ENCODE data around the gene ATG7. TPM values are rescaled to one million over a fixed set of nuclear protein-coding genes. Genes with fewer than 3 reads are reported as not detected.
"Not testable (repeated sequence)": the region's sequence is repeated elsewhere in the genome, so short reads cannot be mapped to it uniquely, and the experiment has no call there.

The ATG7 gene
- total and polyA plus RNA-seq, 5 donors from 2014 or later: 13.4 to 42.2 (median 15.3) TPM

- H3K4me3 ChIP-seq (ENCODE audit: low read depth, low read length); H3K27me3 Mint-ChIP-seq; H3K27me3 ChIP-seq (ENCODE audit: control insufficient read depth, insufficient read depth, low read length); ATAC-seq (ENCODE audit: low read depth in 2 of 2); H3K4me1 Mint-ChIP-seq; H3K36me3 Mint-ChIP-seq; H3K4me1 ChIP-seq (ENCODE audit: control insufficient read depth, insufficient read depth, low read length, poor library complexity, severe bottlenecking); H3K9me3 Mint-ChIP-seq; H3K4me3 Mint-ChIP-seq; H3K36me3 ChIP-seq (ENCODE audit: control insufficient read depth, insufficient read depth, low read length); H3K27ac Mint-ChIP-seq; H3K9me3 ChIP-seq (ENCODE audit: control insufficient read depth in 2 of 2, low read length in 2 of 2); DNase-seq; H3K27ac ChIP-seq (ENCODE audit: insufficient read depth, low read length, poor library complexity, severe bottlenecking): not testable (repeated sequence)
Observed at GRCh38 chr3:11488356-11488755, 216.2 kb downstream of the ATG7 start.

- Histone ChIP-seq H3K36me3 (ENCODE audit: control insufficient read depth, insufficient read depth, low read length) (no peaks in the 10 kb centered on the region), H3K27me3 (ENCODE audit: control insufficient read depth, insufficient read depth, low read length) (no peaks in the 10 kb centered on the region), H3K4me3 (ENCODE audit: low read depth, low read length) (no peak overlapping the region), H3K4me1 (ENCODE audit: control insufficient read depth, insufficient read depth, low read length, poor library complexity, severe bottlenecking) (no peaks in the 10 kb centered on the region), H3K9me3 (ENCODE audit: control insufficient read depth in 2 of 2, low read length in 2 of 2) (no peaks in the 10 kb centered on the region), H3K27ac (ENCODE audit: insufficient read depth, low read length, poor library complexity, severe bottlenecking) (no peak overlapping the region)
- no peak for ATAC-seq (ENCODE audit: low read depth in 2 of 2)
- Mint-ChIP-seq H3K27me3 (no peaks in the 10 kb centered on the region), H3K9me3 (peaks cover 0 to 3% (median under 1%) of the 10 kb centered on the region in 7 donors), H3K36me3 (peaks cover 19% of the 10 kb centered on the region), H3K27ac (peak overlapping the region in 2 of 3 donors; percentile 66 to 67), H3K4me3 (no peak overlapping the region), H3K4me1 (peaks cover 0 to 4% (median under 1%) of the 10 kb centered on the region in 4 donors)
- DNase-seq: no peak
Observed at GRCh38 chr3:11494131-11494916, 222.1 kb downstream of the ATG7 start.

- Histone ChIP-seq H3K27me3 (ENCODE audit: control insufficient read depth, insufficient read depth, low read length) (no peaks in the 10 kb centered on the region), H3K9me3 (ENCODE audit: control insufficient read depth in 2 of 2, low read length in 2 of 2) (no peaks in the 10 kb centered on the region), H3K27ac (ENCODE audit: insufficient read depth, low read length, poor library complexity, severe bottlenecking) (no peak overlapping the region), H3K36me3 (ENCODE audit: control insufficient read depth, insufficient read depth, low read length) (peaks cover 3% of the 10 kb centered on the region), H3K4me3 (ENCODE audit: low read depth, low read length) (no peak overlapping the region), H3K4me1 (ENCODE audit: control insufficient read depth, insufficient read depth, low read length, poor library complexity, severe bottlenecking) (no peaks in the 10 kb centered on the region)
- H3K27ac Mint-ChIP-seq: no peak overlapping the region
- peaks cover 0 to 3% (median 0%) of the 10 kb centered on the region in 7 donors for H3K9me3 Mint-ChIP-seq
- DNase-seq: no peak
- peaks cover 19% of the 10 kb centered on the region for H3K36me3 Mint-ChIP-seq
- H3K4me1 Mint-ChIP-seq: peaks cover 0 to 4% (median under 1%) of the 10 kb centered on the region in 4 donors
- ATAC-seq (ENCODE audit: low read depth in 2 of 2): no peak
- no peak overlapping the region for H3K4me3 Mint-ChIP-seq
- no peaks in the 10 kb centered on the region for H3K27me3 Mint-ChIP-seq
Observed at GRCh38 chr3:11495948-11496557, 223.9 kb downstream of the ATG7 start.

GRCh38 chr3:11498177-11498576 lies 226.0 kb downstream of the ATG7 start:
- Histone ChIP-seq H3K27ac (ENCODE audit: insufficient read depth, low read length, poor library complexity, severe bottlenecking) (no peak overlapping the region), H3K36me3 (ENCODE audit: control insufficient read depth, insufficient read depth, low read length) (peaks cover 3% of the 10 kb centered on the region), H3K9me3 (ENCODE audit: control insufficient read depth in 2 of 2, low read length in 2 of 2) (no peaks in the 10 kb centered on the region), H3K4me3 (ENCODE audit: low read depth, low read length) (no peak overlapping the region), H3K4me1 (ENCODE audit: control insufficient read depth, insufficient read depth, low read length, poor library complexity, severe bottlenecking) (no peaks in the 10 kb centered on the region), H3K27me3 (ENCODE audit: control insufficient read depth, insufficient read depth, low read length) (no peaks in the 10 kb centered on the region)
- no peak for ATAC-seq (ENCODE audit: low read depth in 2 of 2)
- no peaks in the 10 kb centered on the region for H3K27me3 Mint-ChIP-seq
- peaks cover 0 to 4% (median under 1%) of the 10 kb centered on the region in 4 donors for H3K4me1 Mint-ChIP-seq
- no peak for DNase-seq
- no peak overlapping the region for H3K4me3 Mint-ChIP-seq
- H3K9me3 Mint-ChIP-seq: peaks cover 0 to 3% (median 0%) of the 10 kb centered on the region in 7 donors
- peak overlapping the region in 1 of 3 donors; percentile 30 for H3K27ac Mint-ChIP-seq
- H3K36me3 Mint-ChIP-seq: peaks cover 19% of the 10 kb centered on the region

- Histone ChIP-seq H3K27ac (ENCODE audit: insufficient read depth, low read length, poor library complexity, severe bottlenecking) (no peak overlapping the region), H3K4me3 (ENCODE audit: low read depth, low read length) (no peak overlapping the region), H3K36me3 (ENCODE audit: control insufficient read depth, insufficient read depth, low read length) (peaks cover 3% of the 10 kb centered on the region), H3K4me1 (ENCODE audit: control insufficient read depth, insufficient read depth, low read length, poor library complexity, severe bottlenecking) (no peaks in the 10 kb centered on the region), H3K9me3 (ENCODE audit: control insufficient read depth in 2 of 2, low read length in 2 of 2) (no peaks in the 10 kb centered on the region), H3K27me3 (ENCODE audit: control insufficient read depth, insufficient read depth, low read length) (no peaks in the 10 kb centered on the region)
- Mint-ChIP-seq H3K36me3 (peaks cover 19% of the 10 kb centered on the region), H3K27me3 (no peaks in the 10 kb centered on the region), H3K4me3 (no peak overlapping the region), H3K9me3 (peaks cover 0 to 3% (median 0%) of the 10 kb centered on the region in 7 donors), H3K4me1 (peaks cover 0 to 4% (median under 1%) of the 10 kb centered on the region in 4 donors), H3K27ac (peak overlapping the region in 1 of 3 donors; percentile 30)
- ATAC-seq (ENCODE audit: low read depth in 2 of 2) (no peak), DNase-seq (no peak)
Observed at GRCh38 chr3:11498646-11499045, 226.4 kb downstream of the ATG7 start.

- DNase-seq (no peak), ATAC-seq (ENCODE audit: low read depth in 2 of 2) (no peak)
- peaks cover 3% of the 10 kb centered on the region for H3K36me3 ChIP-seq (ENCODE audit: control insufficient read depth, insufficient read depth, low read length)
- H3K9me3 ChIP-seq (ENCODE audit: control insufficient read depth in 2 of 2, low read length in 2 of 2): no peaks in the 10 kb centered on the region
- Mint-ChIP-seq H3K9me3 (peaks cover 0 to 2% (median 0%) of the 10 kb centered on the region in 7 donors), H3K36me3 (peaks cover 15% of the 10 kb centered on the region), H3K4me1 (peaks cover 0 to 5% (median under 1%) of the 10 kb centered on the region in 4 donors), H3K4me3 (no peak overlapping the region), H3K27me3 (no peaks in the 10 kb centered on the region), H3K27ac (no peak overlapping the region)
- no peaks in the 10 kb centered on the region for H3K4me1 ChIP-seq (ENCODE audit: control insufficient read depth, insufficient read depth, low read length, poor library complexity, severe bottlenecking)
- H3K27ac ChIP-seq (ENCODE audit: insufficient read depth, low read length, poor library complexity, severe bottlenecking): no peak overlapping the region
- no peaks in the 10 kb centered on the region for H3K27me3 ChIP-seq (ENCODE audit: control insufficient read depth, insufficient read depth, low read length)
- H3K4me3 ChIP-seq (ENCODE audit: low read depth, low read length): no peak overlapping the region
Observed at GRCh38 chr3:11499144-11499543, 226.9 kb downstream of the ATG7 start.

GRCh38 chr3:11502413-11502812 lies 230.2 kb downstream of the ATG7 start:
- H3K27me3 Mint-ChIP-seq; H3K27me3 ChIP-seq (ENCODE audit: control insufficient read depth, insufficient read depth, low read length); H3K4me1 ChIP-seq (ENCODE audit: control insufficient read depth, insufficient read depth, low read length, poor library complexity, severe bottlenecking); ATAC-seq (ENCODE audit: low read depth in 2 of 2); H3K4me1 Mint-ChIP-seq; H3K27ac ChIP-seq (ENCODE audit: insufficient read depth, low read length, poor library complexity, severe bottlenecking); H3K9me3 ChIP-seq (ENCODE audit: control insufficient read depth in 2 of 2, low read length in 2 of 2); H3K36me3 Mint-ChIP-seq; H3K4me3 Mint-ChIP-seq; H3K27ac Mint-ChIP-seq; H3K9me3 Mint-ChIP-seq; DNase-seq; H3K4me3 ChIP-seq (ENCODE audit: low read depth, low read length); H3K36me3 ChIP-seq (ENCODE audit: control insufficient read depth, insufficient read depth, low read length): not testable (repeated sequence)
